Neuron (in vitro differentiated cells): Measurements from ENCODE around the gene TMEM134.

Experiments
- H2AFZ ChIP-seq: one replicate; pipeline ENCODE4 v1.6.1; 2013; ENCODE audit warnings: low read depth, mild to moderate bottlenecking, inconsistent platforms, low read length, moderate library complexity
- H3K27me3 ChIP-seq: one replicate; pipeline ENCODE4 v1.6.1; 2013; ENCODE audit warnings: low read length; ENCODE audit not compliant: insufficient read depth
- H3K36me3 ChIP-seq: one replicate; pipeline ENCODE4 v1.6.1; 2013; ENCODE audit warnings: low read length; ENCODE audit not compliant: insufficient read depth
- H3K4me1 ChIP-seq: one replicate; pipeline ENCODE4 v1.6.1; 2013; ENCODE audit warnings: low read length; ENCODE audit not compliant: insufficient read depth
- H3K4me3 ChIP-seq: 2 replicates; pipeline ENCODE4 v1.5.1; 2013; ENCODE audit warnings: mild to moderate bottlenecking, low read length, moderate library complexity
- H3K9me3 ChIP-seq: one replicate; pipeline ENCODE4 v1.6.1; 2013; ENCODE audit warnings: low read length

Gene TMEM134

GRCh38 chr11:67504950-67505581 is 36.0 kb upstream of the TMEM134 start, which contains the start of gene PITPNM1:
TSS of gene PITPNM1 (minus strand) at chr11:67505363. CDS start at chr11:67504180, 1,183 bp downstream.
- no peaks in the 10 kb centered on the region for H3K9me3 ChIP-seq
- H3K4me3 ChIP-seq, result peak within 1 kb of the TSS; percentile 74
- H3K27me3 ChIP-seq, result no peaks in the 10 kb centered on the region
- peaks cover 17% of the 10 kb centered on the region for H3K36me3 ChIP-seq
- peak within 1 kb of the TSS; percentile 50 for H2AFZ ChIP-seq
- peaks cover 38% of the 10 kb centered on the region for H3K4me1 ChIP-seq

- H3K4me1 ChIP-seq, result peaks cover 38% of the 10 kb centered on the region
- no peaks in the 10 kb centered on the region for H3K27me3 ChIP-seq
- peak overlapping the region; percentile 50 for H2AFZ ChIP-seq
- H3K4me3 ChIP-seq, result peak overlapping the region; percentile 74
- peaks cover 17% of the 10 kb centered on the region for H3K36me3 ChIP-seq
- H3K9me3 ChIP-seq, result no peaks in the 10 kb centered on the region
Observed at GRCh38 chr11:67504005-67504949, 35.2 kb upstream of the TMEM134 start.

DNA sequence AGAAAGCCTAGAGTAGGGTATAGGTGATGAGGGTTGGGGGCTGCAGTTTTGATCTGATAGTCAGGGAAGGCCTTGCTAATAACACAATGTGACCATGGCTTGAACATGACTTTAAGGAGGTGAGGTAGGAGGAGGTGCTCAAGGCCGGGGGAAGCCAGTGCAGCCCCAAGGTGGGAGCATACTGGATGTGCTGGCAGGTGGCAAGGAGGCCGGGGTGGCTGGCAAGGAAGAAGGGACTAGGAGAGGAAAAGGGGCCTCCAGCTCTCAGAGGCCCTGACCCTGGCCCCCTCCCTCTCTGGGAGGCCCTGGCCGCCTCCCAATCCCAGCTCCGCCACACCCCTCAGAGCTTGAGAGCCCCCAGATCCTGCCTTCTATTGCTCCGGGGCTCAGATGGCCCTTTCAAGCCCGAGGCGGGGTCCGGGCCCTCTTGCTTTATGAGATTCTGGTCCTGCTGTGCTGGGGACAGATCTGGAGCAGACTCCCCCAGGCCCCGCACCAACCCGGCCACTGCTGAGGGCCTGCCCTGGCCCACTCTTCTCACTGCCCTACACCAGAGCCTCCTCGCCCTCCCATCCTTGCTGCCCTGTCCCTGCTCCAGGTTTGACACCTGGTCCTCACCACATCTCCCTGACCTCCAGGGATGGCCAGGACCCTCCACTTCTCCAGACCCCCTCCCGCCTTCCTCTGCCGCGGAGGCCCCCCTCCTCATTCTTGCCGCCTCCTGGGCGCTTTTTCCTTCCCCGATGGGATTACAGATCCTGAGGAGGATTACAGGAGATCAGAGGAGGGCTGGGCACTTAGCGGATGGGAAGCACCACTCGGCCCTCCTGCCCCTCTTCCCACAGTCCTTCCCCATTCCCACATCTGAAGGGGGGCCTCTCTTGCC is 34.3 kb upstream of the TMEM134 start:
- H3K9me3 ChIP-seq, result no peaks in the 10 kb centered on the region
- peak overlapping the region; percentile 19 for H2AFZ ChIP-seq
- H3K4me1 ChIP-seq, result peaks cover 33% of the 10 kb centered on the region
- peaks cover 17% of the 10 kb centered on the region for H3K36me3 ChIP-seq
- no peaks in the 10 kb centered on the region for H3K27me3 ChIP-seq
- peak overlapping the region; percentile 74 for H3K4me3 ChIP-seq

DNA sequence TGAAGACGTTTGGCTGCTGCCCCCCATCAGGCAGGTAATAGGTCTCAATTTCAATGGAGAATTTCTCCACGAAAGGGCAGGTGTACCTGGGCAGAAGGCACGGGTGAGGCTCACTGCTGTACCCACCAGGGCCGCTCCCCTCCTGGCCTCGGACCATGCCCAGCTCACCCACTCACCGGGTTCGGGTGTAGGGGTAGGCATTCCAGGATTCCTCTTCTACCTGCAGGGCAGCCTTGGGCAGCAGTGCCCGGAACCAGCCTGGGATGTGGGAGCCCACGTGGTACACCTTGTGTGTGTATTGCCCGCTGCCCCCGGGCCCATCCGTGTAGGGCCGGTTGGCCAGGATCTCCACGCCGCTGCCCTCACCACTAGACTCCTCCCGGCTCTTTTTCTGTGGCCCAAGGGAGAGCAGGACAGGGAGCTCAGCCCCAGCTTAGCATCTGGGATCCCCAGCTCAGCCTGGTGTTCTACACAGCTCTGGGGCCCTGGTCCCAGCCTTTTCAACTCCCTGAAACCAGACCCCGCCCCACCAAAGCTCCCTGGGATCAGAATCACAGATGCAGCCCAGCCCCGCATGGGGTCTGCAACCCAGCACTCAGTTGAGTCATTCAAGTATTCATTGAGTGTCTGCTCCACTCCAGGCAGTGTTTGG is 33.4 kb upstream of the TMEM134 start:
- H3K27me3 ChIP-seq, result no peaks in the 10 kb centered on the region
- H3K9me3 ChIP-seq, result no peaks in the 10 kb centered on the region
- no peak overlapping the region for H3K4me3 ChIP-seq
- peaks cover 23% of the 10 kb centered on the region for H3K36me3 ChIP-seq
- H2AFZ ChIP-seq, result no peak overlapping the region
- H3K4me1 ChIP-seq, result peaks cover 31% of the 10 kb centered on the region

GRCh38 chr11:67501854-67502253 is 32.8 kb upstream of the TMEM134 start:
- no peaks in the 10 kb centered on the region for H3K27me3 ChIP-seq
- H3K36me3 ChIP-seq, result peaks cover 26% of the 10 kb centered on the region
- H3K4me3 ChIP-seq, result no peak overlapping the region
- H2AFZ ChIP-seq, result no peak overlapping the region
- H3K4me1 ChIP-seq, result peaks cover 25% of the 10 kb centered on the region
- no peaks in the 10 kb centered on the region for H3K9me3 ChIP-seq

- no peaks in the 10 kb centered on the region for H3K27me3 ChIP-seq
- H3K9me3 ChIP-seq, result no peaks in the 10 kb centered on the region
- H3K4me1 ChIP-seq, result peaks cover 21% of the 10 kb centered on the region
- no peak overlapping the region for H3K4me3 ChIP-seq
- H3K36me3 ChIP-seq, result peaks cover 28% of the 10 kb centered on the region
- no peak overlapping the region for H2AFZ ChIP-seq
Observed at GRCh38 chr11:67500831-67501715, 32.0 kb upstream of the TMEM134 start.

GRCh38 chr11:67500484-67500821 is 31.4 kb upstream of the TMEM134 start:
- Histone ChIP-seq H3K36me3 (peaks cover 34% of the 10 kb centered on the region), H2AFZ (no peak overlapping the region), H3K9me3 (no peaks in the 10 kb centered on the region), H3K4me1 (peaks cover 15% of the 10 kb centered on the region), H3K27me3 (no peaks in the 10 kb centered on the region), H3K4me3 (no peak overlapping the region)

DNA sequence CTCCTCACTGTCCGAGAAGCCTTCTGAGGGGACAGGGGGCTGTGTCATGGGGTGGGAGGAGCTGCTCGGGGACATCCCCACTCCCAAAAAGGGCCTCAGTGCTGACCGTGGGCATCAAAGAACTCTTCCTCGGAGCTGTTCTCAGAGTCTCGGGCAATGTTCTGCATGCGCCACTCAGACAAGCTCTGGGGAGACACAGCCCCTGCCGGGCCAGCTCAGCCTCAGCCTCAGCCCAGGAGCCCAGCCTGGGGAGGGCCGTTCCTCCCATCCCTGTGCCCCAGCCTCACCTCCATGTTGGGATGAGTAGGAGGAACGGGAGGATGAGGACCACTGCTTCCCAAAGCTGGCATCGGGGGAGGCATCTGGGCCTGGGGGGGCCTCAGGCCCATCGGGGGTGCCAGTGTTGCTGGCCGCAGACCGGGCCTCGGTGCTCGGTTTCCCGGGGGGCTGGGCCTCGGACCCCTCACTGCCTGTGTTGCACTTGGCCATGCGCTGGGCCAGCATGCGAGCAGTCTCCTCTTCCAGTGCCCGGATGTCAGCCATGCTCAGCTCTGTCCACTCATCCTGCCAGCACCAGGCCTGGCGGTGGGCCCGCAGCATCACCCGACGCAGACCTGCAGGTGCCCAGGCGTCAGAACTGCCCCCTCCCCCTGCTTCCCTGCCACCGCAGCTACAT is 30.9 kb upstream of the TMEM134 start:
- H2AFZ ChIP-seq, result no peak overlapping the region
- H3K4me1 ChIP-seq, result peaks cover 13% of the 10 kb centered on the region
- H3K4me3 ChIP-seq, result no peak overlapping the region
- peaks cover 39% of the 10 kb centered on the region for H3K36me3 ChIP-seq
- no peaks in the 10 kb centered on the region for H3K27me3 ChIP-seq
- no peaks in the 10 kb centered on the region for H3K9me3 ChIP-seq

DNA sequence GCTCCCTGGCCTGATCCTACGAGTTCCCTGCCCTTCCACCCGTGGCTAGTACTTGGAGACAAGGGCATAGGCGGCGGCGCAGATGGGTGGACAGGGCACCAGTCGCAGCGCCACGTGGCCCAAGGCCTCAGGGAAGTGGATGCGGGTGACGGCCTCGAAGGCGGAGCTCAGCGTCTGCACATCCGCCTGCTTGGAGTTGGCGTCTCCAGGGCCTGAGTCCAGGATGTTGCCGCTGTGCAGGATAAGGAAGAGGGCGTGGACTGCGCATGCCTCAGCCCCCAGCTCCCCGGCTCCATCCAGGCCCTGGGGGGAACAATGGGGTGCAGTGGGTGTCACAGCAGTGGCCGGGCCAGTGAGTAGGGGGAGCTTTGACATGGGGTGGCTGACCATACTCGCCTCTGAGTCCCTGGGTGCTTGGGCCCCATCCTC is 29.5 kb upstream of the TMEM134 start:
- H3K36me3 ChIP-seq, result peaks cover 51% of the 10 kb centered on the region
- H3K9me3 ChIP-seq, result no peaks in the 10 kb centered on the region
- H3K4me1 ChIP-seq, result peaks cover 9% of the 10 kb centered on the region
- no peak overlapping the region for H3K4me3 ChIP-seq
- no peak overlapping the region for H2AFZ ChIP-seq
- no peaks in the 10 kb centered on the region for H3K27me3 ChIP-seq

GRCh38 chr11:67497656-67498291 is 28.7 kb upstream of the TMEM134 start:
- Histone ChIP-seq H3K4me1 (peaks cover 2% of the 10 kb centered on the region), H3K36me3 (peaks cover 58% of the 10 kb centered on the region), H3K4me3 (no peak overlapping the region), H3K9me3 (no peaks in the 10 kb centered on the region), H2AFZ (no peak overlapping the region), H3K27me3 (no peaks in the 10 kb centered on the region)

DNA sequence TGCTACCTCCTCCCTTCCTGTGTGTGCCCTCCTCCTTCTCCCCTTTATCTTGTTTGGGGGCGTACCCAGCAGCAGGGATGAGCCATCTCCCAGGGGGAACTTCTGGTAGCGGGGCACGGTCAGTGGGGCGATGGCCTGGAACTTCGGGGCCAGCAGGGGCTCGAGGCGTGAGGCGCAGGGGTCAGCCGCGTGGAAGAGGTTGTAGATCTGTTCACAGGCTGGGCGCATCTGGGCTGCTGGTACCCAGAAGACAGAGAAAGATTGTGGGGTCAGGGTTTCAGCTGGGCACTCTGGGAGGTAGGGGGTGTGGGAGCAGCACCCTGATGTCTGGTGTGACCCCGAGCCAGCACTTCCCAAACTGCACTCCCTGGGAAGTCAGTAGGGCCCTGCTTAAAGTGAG is 27.1 kb upstream of the TMEM134 start:
- Histone ChIP-seq H3K27me3 (no peaks in the 10 kb centered on the region), H3K4me1 (peaks cover 1% of the 10 kb centered on the region), H3K4me3 (no peak overlapping the region), H3K36me3 (peaks cover 62% of the 10 kb centered on the region), H2AFZ (no peak overlapping the region), H3K9me3 (no peaks in the 10 kb centered on the region)
